Activated T-cell treated with anti-CD3 and anti-CD28 coated beads for 1 hour (primary cell): Measurements from ENCODE around the gene LRIG3.
"Not testable (repeated sequence)": the region's sequence is repeated elsewhere in the genome, so short reads cannot be mapped to it uniquely, and the experiment has no call there.

Source experiments
- DNase-seq: peaks from one replicate; pipeline ENCODE4 v3.0.0-alpha.2; 2020; ENCODE audit warnings: low read depth

Gene LRIG3

DNA sequence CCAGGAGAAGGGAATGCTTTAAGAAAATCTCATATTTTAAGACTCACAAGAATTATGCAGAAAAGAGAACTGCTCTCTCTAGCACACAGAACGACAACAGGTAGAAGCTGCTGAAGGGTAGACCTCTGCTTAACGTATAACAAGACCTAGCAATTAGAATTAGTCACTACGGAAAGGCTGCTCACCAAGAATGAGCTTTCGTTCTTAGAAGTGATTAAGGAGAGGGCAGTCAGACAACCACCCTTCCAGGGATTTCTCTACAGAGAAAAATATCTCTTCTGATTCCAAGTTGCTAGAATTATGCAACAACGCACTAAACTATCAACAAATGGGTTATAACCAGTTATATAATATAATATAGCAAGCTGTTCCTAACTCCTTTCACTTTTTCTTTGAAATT, 18.6 kb downstream of the LRIG3 start:
- DNase-seq = no peak

DNA sequence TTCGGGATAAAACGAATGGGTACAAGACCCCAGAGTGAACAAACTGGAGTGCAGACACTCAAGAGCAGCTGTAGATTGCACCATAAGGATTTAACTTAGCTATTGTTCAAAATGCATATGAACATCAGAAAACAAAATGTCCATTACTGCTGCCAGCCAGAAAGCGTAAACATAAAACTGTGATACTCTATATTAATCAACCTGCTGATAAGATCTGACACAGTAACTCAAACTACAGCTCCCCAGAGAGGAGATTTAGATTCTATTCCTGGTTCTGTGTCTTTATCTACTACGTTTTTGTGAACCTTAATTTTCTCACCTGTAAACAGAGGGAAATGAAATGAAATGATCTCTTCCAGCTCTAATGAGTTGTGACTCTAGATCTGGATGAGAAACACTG, 22.3 kb downstream of the LRIG3 start:
- DNase-seq = no peak

DNA sequence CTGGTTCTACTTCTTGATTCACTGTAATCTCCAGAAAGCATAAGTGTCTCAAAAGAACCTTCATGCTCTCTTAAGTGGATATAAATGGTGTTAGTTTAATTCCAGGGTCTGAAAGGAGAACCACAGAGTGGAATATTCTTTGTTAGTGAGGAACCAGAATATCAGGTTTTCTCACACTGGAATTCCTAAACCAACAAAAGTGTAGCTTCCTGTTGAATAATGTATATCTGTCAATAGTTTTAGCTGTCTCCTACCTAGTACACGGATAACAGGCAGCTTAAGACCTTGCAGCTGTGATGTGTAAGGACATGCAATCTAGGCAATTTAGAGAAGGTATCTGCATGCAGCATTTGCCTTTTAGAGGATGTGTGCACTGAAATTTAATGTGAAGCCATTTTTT, 24.0 kb downstream of the LRIG3 start:
- DNase-seq = no peak

DNA sequence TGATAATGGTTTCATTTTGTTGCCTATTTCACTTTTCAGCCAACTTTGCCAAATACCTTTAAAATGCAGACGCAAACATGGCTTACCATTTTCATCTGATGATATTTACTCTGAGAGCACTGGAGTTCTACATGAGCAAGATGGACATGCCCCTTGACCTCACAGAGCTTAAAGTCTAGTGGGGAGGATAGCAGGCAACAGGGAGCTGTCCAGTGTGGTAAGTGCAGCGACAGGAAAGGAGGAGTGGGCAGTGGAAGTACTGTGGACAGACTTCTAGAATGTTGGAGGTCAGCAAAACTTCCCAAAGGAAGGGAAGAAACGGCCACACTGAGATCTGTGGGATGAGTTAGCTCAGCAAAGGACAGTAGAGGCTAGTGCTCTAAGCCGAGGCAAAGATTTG, 25.3 kb downstream of the LRIG3 start:
- DNase-seq = no peak

DNA sequence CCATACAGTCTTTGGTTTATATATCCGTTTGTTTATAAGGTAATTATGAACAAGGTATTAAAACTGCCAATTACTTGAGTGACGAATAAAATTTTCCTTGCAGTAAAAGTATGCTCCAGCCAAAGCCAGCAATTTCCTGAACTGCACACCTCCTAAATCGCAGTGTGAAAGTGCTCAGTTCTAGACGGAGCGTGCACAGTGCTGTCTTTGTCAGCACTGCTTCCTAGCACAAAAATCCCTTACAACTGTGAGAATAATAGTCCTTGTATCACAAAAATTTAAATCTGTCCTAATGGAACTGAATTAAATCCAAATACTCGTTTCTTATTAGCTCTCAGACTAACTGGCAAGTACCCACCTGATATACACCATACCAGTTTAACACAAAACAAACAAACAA, 26.3 kb downstream of the LRIG3 start:
- no peak for DNase-seq

DNA sequence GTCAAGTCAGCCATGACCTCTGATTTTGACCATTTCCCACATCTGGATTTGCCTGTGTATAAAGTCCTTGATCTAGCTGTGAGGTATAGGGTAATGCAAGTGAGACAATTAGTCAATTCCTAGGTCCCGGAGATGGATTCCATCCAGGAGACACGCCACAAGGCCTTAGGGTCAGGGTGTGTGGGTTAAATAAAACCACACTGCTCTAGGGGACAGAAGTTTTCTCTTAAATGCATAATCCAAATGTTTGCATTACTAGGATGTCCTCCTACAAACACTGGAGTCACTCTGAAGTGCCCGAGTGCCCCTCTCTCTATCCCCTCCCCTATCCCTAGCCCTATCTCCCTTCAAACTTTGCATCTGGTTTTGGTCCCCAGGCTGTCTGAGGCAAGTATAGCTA, 26.8 kb downstream of the LRIG3 start:
- no peak for DNase-seq

DNA sequence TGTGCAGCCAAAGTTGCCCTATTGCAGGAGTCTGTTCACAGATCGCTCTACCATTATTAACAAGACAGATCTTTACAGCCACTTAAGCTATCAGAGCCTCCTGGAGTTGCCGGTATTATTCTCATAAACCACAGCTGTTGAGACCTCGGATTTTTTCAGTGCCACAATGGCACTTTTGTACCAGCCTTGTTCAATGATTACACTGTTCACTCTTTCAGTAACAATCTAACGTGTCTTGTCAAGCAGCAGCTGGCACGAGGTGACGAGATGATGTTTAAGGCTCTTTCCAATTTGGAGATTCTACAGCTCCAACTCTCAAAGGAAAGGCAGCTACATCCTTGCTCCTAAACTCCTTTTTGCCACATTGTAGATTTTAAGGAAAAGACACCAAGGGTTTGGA, 30.7 kb downstream of the LRIG3 start:
- no peak for DNase-seq

DNA sequence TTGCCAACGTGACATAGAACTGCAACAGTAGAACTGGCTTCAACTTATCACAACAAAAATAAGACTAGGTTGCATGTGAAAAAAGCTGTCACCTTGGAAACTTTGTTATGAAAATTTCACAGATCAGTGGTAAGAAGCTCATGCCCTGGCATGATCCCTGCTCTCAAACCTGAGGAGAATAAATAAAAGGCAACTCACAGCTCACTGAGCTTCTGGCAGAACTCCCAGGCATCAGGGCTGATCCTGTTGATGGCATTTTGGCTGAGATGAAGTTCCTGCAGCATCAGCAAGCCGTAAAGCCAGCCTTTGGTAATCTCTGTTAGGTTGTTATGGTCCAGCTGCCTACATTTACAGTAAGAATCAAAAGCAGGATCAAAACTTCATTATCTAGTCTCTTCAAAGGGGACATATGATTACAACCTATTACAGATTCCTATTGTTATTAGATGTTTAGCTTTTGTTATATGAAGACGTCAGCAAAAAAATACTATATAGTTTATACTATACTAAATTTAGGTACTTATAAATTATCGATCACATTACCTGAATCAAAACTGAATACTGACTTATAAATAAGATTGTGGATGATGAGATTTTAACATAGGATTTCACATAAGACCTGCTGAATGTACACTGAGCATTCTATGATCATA, 32.0 kb downstream of the LRIG3 start:
- no peak for DNase-seq

DNA sequence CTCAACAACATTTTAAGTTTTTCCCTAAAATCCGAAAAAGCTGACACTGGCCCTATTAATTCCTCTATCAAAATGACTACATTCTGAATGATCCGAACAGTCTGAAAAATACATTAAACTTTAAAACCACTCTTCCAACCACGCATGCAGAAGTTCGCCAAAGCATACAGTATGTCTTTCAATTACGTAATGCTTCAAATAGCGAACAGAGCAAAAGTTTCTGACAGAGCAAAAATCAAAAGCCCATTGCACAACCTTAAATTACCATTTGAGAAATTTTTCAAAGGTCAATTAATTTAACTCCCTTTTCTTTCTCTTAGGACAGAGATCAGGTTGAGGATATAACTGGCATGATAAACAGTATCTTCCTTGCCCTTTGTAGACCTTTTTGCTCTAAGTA, 33.2 kb downstream of the LRIG3 start:
- no peak for DNase-seq

DNA sequence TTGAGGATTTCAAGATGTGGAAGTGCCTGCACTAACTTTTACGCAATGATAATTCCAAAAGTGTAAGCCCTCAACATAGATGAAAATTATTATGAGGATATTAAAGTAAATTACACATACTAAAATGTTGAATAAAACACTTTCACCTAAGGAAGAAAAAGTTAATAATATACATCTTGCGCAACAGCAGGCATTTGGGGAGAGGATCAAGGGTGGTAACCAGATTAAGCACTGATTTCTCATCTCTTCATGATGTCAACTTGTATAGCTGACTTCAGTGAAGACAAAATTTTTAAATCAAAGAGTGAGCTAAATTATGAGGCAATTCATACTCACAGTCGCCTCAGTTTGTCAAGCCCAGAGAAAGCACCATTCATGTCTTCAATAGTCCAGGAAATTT, 33.8 kb downstream of the LRIG3 start:
- no peak for DNase-seq

DNA sequence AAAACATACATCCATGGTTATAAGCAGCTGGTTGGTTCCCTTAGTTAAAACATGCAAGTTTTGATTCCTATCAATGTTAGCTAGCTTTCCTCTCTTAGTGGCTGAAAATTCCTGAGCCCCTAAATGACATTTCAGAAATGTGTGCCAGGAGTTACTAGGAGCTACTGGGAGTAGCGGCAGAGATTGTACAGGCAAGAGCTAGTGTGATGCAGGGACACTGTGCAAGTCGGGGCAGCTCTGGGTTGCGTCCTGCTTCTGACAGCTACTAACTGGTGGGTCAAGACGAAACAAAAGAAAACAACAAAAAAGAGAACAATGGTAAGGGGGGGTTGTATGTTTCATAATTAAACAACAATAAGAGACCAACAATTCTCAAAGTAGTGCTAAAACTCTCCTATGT, 35.4 kb downstream of the LRIG3 start:
- no peak for DNase-seq

DNA sequence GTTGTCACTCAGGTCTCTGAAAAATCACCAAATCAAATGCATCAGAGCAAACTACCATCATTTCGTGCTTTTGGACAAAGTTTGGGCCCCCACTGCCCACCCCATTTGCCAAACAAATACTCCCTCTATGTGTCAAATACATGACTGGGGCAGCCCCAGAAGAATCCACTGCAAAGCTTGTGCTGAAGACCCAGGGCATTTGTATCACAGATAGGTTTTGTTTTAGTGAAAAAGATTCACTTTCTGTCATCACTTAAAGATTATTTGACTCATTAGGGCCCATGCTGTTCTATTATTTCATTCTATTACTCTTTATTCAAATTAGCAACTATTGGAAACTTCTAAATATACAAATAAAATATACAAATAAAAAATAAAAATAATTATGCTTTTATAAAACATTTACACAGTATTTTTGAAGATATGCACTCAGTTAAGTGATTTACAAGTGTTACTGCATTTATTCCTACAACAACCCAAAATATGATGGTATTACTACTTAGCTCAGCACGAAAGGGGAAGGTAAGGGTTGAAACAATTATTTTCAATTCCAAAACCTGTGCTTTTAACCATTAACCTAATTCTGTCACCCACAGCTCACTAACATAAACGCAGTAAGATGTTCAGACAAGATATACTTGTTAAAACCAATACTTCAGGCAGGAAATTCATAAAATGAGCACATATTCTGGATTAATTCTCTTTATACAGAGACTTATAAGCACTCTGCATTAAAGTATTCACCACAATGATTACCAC, 36.5 kb downstream of the LRIG3 start:
- no peak for DNase-seq

DNA sequence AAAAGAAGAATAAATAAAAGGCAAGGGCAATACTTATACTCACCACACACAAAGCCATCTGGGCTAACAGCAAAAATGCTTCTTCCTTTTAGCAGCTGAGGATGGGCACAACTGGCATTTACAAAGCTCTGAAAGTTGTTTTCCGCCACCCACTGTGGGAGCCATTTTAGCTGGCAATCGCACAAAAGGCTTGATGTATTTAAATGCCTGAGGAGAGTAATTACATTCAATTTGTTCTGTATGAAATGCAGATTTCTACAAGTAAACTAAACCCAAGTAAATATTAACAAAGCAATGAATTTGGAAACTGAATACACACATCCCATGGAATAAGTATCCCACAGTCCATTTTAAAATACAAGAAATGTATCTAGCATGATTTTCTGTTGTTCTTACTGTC, 37.5 kb downstream of the LRIG3 start:
- no peak for DNase-seq

DNA sequence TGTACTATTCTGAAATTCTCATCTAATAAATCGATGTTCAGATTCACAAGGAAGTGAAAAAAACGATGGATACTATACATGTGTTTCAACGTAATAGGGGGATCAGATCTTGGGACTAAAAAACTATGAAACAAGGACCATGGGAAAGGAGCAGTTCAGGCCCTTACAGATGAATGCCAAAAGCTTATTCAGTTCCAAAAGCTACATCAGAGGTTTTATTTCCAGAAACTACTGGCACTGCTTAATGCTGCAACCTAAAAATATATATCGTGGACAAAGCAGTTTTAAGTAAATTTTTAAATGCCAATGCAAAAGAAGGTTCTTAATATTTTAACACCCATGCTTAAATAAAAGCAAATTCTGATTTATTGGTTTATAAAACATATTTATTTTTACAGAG, 38.5 kb downstream of the LRIG3 start:
- DNase-seq = no peak

DNA sequence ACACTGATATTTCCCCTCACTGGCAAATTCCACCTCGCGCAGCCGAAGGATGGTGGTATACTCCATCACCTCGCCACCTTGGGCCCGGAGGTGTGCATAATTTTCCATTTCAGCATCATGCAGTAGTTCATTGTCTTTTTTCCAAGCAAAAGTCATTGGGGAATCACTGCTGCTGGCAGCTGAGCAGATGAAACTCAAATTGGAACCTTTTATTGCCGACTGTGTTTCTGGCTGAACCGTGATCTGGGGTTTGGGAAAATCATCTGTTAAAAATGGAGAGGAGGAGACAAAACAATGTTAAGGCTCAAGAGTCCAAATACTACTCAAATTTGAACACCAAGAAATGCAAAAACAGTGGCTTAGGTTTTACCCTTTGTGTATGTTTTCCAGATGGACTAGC, 39.7 kb downstream of the LRIG3 start:
- no peak for DNase-seq

DNA sequence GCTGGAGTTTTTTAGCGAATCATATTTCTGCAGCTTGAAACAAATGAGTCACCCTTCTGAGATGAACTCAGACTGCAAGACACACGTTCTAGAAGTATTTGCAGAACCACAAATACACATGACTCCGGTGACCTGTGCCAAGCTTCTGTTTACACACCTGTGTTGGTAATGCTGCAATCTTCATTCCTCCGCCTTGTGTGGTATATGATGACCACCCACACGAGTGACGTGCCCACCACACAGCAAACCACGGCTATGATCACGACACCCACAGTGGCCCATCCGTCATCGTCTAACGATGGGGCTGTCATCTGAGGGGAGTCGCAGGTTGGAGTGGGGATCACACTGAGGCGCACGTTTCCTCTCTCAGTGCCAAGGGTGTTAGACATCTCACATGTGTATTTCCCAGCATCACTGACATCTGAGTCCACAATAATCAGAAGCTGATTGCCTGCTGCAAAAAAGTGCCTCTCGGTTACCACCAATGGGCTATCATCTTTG, 43.0 kb downstream of the LRIG3 start:
- DNase-seq = no peak

DNA sequence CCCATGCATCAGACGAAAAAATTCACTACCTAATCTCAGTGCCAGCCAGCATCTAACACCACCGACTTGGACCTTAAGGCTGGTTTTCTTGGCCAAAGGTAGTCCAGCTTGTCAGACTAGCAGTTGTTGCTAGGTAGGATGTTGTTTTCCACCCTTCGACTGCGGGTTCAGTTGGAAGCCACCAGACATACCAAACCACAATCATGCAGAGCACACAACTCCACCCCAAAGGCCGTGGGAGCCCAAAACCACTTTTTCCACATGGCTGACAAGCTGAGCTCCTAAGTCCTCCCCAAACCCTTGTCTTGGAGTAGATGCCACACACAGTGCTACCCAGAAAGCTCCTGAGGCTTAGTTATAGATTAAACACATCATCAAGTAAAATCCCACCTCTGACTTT, 46.8 kb downstream of the LRIG3 start:
- no peak for DNase-seq

DNA sequence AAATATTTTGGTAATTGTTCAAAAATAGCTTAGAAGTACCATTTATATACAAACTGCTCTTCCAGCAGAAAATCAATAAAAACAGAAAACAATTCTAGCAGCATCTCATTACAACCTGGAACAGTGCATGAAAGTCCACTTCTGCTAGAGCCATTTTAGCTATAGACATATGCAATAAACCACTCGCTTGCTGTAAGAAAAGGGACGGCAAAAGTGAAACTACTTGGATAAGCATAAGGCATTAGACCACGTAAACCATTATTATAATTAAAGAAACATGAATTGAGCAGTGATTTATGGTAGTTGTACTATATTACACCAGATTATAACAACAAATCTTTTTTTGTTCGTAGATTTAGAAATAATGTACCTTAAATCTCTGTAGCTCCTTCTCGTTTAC, 48.7 kb downstream of the LRIG3 start:
- DNase-seq = no peak

DNA sequence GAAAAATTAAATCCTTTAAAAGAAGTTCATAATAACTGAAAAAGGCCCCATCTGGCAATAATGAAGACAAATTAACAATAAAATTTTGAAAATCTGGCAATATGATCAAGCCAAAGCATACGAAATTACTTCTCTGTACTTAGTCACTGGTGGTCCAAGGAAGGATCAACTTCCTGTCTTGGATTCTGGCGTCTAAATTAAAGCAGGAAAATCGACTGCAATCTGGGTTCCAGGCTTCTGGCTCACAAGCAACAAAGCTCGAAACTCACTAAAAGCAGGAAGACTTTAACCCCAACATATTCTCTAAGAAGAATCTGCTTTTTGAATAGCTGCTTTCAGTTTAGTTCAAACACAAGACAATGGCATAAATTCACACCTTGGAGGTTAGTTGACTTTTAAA, 49.7 kb downstream of the LRIG3 start:
- DNase-seq = no peak

DNA sequence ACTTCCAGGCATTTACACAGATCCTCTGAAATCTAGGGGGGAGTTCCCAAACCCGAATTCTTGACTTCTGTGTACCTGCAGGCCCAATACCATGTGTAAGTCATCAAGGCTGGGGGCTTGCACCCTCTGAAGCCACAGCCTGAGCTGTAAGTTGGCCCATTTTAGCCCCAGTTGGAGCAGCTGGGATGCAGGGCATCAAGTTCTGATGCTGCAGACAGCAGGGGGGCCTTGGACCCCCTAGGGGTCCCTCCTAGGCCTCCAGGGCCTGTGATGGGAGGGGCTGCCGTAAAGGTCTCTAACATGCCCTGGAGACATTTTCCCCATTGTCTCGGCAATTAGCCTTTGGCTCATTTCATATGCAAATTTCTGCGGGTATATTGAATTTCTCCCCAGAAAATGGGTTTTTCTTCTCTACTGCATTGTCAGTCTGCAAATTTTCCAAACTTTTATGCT, 59.5 kb downstream of the LRIG3 start:
- DNase-seq = no peak

DNA sequence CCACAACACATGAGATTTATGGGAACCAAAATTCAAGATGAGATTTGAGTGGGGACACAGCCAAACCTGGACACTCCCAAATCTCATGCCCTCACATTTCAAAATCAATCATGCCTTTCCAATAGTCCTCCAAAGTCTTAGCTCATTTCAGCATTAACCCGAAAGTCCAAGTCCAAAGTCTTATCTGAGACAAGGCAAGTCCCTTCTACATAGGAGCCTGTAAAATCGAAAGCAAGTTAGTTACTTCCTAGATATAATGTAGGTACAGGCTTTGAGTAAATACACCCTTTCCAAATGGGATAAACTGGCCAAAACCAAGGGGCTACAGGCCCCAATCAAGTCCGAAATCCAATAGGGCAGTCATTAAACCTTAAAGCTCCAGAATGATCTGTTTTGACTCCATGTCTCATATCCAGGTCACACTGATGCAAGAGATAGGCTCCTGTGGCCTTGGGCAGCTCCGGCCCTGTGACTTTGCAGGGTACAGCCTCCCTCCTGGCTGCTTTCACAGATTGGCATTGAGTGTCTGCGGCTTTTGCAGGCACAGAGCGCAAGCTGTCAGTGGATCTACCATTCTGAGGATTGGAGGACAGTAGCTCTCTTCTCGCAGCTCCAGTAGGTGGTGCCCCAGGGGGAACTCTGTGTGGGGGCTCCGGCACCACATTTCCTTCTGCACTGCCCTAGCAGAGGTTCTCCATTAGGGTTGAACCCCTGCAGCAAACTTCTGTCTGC, 60.1 kb downstream of the LRIG3 start:
- no peak for DNase-seq

DNA sequence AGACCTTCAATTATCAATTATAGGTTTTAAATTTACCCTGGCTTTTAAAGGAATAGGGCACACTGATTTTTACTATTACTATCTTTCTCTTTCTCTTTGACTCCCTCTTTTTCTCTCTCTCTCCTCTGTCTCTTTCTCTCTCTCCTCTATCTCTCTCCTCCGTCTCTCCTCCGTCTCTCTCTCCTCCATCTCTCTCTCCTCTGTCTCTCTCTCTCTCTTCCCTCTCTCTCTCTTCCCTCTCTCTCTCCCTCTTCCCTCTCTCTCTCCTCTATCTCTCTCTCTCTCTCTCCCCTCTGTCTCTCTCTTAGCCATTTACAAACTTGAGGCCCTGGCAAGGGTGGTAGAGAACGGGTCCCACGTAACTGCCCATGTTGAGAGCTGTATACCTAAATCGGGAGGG, 62.3 kb downstream of the LRIG3 start:
- no peak for DNase-seq

DNA sequence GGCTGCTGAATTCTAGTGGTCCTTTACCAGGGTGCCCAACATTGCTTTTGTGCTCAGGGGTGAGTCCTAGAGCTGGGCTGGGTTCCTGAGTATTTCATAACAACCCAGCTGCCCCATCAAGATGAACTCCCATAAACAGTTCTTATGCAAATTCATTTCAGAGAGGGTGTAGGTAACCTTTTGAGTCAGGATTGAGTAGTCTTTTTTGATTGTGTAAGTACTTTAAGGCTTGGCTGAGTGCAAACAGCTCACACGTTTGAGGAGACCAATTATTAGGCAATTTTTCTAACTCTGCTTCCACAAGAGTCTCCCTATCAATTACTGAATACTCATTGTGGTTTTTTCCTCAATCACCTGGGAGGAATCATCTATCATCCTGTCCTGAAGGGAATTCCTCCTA, 63.1 kb downstream of the LRIG3 start:
- not testable (repeated sequence) for DNase-seq
